HTERT RPE-1 (cell line): ENCODE results near the gene TBX1.
"Not testable (repeated sequence)": the region's sequence is repeated elsewhere in the genome, so short reads cannot be mapped to it uniquely, and the experiment has no call there.

ENCODE experiments used
- in situ Hi-C: fragments of 300-500 bp; cut with MboI; formaldehyde crosslinking; loops from 4 replicates; pipeline ENCODE4 v1.14.3; 2020; ENCODE audit warnings: low sequenced_read_pairs

The TBX1 gene

DNA sequence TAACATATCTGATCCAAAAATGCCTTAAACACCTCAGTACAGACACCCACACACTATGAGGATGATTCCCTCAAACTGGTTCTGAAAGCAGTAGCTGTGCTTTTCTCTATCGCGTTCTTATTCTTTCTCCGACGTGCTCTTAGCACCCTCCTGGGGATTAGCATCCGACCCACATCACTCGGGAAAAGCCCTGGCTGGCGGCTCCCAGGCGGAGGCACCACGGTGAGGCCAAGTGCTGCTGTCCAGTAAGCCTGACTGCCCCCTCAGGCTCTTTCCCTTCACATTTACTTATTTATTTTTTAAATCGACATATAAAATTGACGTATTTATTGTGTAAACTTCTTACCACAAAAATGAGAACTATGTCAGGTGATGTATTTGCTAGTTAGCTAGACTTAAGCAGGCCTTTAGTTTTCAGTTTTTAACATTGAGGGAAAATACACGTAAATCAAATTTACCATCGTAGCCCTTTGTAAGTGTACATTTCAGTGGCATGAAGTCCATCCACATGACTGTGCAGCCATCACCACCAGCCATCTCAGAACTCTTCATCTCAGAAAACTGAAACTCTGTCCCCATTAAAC lies 19.2 kb downstream of the TBX1 start:
- in situ Hi-C loops, result no loop called here

DNA sequence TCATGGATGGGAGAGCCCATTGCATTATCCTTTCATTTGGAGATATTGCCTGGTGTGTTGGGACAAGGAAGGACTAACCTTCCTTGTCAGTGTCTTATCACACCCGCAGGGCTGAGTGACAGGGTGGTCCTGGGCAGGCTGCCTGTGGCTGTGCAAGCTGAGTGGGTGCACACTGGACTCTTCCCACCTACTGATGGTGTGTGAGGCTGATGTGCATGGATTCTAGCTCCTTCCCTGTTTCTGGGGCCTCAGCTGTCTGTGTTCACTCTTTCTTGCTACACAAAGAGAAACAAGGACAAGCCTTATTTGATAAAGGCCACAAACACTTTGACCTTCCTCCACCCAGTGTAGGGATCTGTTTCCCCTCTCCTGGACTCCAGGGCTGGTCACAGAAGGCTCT lies 22.0 kb downstream of the TBX1 start:
- in situ Hi-C loops, result no loop called here

DNA sequence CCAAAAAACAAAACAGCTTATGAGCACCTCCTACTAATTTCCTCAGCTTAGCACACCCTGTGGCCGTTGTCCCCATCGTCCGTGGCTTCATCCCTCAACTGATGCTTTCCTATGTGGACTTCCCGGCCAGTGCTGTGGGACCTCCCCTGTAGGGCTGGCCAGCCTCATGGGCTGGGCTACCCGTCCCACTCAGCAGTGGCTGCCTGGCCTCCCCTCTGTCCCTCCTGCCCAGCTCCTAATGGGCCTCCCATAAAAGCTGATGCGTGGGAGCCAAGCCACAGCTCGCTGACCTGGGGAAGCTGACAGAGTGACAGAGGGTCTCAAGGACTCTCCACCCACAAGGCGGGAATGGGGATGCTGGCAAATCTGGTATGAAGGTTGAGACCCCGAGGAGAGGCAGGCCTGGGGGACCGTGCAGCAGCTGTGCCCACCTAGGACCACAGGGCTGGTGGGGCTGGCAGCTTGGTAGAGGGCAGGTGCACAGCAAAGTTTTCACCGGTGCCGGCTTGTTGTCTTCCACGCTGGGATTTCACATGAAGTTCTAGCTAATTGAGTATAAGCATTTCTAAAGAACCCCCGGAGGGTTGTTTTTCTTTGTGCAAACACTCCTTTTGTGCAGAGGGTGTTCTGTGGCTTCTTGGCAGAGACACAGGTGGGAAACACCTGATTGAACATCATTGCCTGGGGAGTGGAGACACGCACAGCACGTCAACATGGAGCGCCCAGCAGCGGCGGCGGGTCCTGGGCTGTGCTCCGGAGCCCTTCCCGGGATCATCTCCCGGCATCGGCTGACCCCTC lies 23.2 kb downstream of the TBX1 start:
- in situ Hi-C loops, result no loop called here

DNA sequence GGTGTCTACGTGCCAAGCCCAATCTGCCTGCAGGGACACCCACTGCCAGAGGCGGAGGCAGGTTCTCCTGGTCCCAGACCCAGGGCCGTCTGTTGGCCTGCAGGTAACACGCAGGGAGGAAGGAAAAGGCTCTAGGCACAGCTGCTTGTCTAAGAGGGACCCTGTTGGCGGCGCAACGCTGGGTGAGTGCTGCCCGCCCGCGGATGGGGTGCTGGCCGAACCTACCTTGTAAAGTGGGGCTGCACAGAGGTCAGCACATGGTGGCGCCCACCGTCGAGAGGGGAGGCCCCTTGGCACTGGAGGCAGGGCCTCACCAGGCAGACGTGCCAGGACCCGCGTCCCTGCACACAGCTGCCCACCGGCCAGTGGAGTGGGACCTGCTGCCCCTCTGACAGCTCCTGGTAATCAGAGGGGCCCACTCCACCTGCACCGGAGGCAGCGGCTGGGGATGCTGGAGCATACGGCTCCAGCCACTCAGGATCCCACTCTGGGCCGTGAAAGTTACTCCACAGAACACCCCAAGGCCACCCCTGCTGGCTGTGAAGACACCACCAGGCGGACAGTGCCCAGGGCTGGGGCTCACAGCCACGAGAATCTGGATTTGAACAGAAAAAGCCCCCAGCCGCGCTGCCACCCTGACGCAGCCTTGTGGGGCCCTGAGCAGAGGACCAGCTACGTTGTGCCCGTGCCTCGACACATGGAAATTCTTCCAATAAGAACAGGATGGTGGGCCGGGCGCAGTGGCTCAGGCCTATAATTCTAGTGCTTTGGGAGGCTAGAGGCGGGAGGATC lies 24.0 kb downstream of the TBX1 start:
- in situ Hi-C loops, result no loop called here

DNA sequence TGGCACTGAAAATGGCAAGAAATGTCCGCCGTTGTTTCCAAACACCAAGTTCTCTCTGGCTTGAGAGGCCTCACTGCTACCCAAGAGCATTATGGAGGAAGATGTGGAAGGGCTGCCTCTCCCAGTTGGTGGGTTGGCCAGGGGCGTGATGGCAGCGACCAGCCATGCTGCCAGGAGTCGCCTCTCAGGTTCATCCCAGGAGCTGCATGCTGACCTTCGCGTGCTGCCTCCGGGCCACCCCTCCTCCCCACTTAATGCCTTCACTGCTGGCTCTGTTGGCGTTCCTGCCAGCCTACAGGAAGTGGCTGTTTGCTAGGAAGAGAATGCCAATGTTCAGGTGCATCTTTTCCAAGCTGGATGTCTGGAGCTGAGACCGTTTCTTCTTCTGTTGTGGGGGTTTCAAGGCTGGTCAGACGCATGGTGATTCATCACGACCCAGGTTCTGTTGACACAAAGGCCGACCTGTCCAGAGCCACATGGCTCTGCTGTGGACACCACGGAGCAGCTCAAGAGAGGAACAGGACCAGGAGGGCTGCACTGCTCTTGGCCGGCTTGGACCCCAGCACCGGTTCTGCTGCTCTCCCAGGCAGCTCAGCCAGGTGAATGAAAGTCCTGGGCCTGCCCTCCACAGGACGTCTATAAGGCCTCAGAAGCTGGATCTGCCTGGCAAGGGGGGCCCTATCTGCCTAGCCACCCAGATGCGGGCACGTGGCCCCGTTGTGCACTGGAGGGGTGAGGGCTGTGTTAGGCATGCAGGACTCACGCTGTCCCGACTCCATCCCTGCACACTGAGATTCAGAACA lies 25.1 kb downstream of the TBX1 start:
- in situ Hi-C loops, result no loop called here

DNA sequence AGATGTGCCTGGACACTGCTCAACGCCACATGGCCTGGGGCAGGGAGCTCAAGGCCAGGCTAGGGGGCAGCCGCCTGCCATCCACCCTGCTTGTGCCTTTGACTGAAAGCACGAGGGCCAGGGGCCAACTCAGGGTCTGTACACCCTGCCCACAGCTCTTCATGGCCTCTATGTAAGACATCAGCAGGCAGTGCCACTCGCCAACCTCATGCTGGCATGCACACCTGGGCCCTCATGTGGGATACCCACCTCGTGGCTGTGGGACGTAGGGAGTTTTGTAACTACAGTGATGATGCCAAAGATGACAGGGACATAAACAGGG lies 25.6 kb downstream of the TBX1 start:
- in situ Hi-C loops, result no loop called here

DNA sequence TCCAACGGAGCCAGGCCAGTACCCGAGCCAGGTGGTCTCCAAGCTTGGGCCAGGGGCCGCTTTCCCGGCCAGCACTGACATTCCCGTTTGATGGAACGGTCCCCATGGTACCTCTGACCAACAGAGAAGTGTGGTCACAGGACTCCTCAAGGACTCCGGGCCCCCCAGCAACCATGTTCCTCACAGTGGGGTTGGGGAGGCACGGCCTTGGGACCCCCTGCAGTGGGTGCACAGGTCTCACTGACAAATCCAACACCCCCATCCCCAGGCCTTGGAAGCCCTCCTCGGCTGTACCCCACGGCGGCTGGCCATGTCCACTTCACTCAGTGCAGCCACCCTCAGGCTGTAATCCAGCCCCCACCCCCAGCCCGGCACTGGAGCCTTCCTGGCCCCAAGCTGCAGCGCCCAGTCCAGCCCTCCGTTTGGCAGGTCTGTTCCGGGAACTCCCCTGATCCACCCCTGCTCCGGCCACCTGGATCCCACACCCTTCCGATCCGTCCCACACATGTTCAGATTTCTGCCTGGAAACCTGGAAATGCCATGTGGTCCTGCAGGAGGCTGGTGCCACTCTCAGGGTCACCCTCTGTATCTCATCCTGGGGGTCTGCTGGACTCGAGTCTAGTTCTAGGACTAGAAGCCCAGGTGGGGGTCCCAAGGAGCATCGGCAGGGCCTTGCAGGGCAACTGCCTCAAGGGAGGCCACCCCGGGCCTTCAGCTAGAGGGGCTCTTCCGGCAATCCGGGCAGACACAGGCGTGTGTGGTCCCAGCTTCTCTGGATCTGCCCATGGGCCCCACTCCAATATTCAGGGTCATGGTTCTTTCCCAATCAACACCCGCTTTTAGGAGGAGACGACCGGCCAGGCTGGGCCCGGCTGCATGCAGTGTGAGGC lies 26.6 kb downstream of the TBX1 start:
- in situ Hi-C loops, result no loop called here

DNA sequence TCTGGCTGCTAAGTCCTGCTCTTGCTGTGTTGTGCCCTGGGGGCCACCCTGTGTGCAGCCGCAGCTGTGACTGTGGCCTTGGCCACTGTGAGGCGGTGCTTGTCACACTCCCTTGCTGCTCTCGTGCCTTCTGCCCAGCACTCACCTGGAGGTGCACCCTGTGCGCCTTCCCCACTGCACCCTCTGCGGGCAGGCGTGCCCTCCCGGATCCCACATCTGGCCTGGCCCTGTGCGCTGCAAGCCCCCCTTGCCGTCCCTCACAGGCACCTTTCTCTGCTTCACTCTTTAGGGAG lies 27.2 kb downstream of the TBX1 start:
- in situ Hi-C loops, result no loop called here

DNA sequence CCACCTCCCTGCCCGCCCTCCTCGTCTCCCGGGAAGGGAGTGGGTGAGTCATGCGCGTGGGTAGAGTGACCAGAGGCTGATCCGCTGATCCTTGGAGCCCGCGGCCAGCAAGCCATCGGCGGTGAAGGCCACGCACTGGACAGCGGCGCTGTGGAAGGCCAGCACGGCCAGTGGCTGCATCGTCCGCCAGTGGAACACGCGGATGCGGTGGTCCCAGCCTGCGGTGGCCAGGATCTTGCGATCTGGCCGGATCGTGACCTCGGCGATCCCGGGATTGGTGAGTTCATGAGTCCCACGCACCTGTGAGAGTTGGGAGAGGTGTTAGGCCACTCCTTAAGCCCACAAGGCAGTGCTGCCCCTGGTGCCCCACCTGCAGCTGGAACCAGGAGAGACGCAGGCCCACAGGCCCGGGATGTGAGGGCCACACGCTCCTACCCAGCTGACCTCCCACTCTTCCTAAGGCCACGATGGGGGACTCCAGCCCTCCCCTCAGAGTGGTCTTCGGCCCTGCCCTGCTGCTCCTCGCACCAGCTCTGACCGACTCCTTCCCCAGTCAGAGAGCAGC lies 28.2 kb downstream of the TBX1 start:
- in situ Hi-C loops, result no loop called here

DNA sequence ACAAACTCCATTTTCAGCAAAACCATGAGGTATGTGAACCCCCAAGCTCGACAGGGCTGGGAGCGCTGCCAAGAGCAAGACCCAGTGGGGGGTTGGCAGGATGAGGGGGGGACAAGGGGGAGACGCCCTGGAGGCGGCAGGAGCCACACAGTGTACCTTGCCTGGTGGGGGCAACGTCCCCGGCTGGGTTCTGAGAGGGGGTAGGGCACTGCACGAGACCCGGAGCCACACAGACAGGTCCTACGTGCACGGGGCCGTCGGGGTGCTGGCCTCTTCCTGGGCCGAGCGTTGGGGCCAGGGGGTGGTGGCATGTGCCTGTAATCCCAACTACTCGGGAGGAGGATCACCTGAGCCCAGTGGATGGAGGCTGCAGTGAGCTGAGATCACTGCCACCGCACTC lies 28.8 kb downstream of the TBX1 start:
- in situ Hi-C loops, result no loop called here

DNA sequence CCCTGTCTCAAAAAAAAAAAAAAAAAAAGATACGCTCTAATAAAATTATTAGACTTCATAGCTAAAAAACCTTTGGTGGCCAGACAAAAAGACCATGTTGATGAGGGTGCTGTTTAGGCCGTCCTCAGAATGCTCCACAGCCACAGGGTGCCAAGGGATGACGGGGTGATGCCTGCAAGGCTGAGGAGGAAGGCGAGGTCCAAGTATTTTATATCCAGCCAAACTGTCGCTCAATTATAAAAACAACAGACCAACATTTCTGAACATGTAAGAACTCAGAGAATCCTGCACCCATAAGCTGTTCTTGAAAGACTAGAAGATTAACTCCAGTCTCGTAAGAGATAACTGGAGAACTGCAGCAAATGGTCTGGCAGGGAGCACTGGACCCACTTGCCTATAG lies 29.2 kb downstream of the TBX1 start:
- in situ Hi-C loops, result no loop called here

DNA sequence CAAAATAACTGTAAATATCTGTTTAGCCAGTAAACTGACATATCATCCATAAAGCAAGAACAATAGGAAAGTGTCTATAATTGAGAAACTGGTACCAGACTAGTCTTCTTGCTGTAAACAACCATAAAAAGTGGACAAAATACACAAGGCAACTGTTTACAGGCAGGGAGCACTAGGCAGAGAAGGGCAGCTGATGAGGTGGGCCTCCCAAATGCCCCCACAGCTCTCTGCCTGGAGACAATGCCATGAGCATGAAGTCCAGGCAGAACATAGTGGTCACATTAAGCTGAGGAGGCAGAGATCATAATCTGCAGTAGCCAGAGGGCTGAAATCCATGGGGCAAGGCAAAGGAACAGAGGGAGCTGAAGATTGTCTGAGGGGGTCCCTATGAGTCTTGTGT lies 30.7 kb downstream of the TBX1 start:
- in situ Hi-C loops, result no loop called here

DNA sequence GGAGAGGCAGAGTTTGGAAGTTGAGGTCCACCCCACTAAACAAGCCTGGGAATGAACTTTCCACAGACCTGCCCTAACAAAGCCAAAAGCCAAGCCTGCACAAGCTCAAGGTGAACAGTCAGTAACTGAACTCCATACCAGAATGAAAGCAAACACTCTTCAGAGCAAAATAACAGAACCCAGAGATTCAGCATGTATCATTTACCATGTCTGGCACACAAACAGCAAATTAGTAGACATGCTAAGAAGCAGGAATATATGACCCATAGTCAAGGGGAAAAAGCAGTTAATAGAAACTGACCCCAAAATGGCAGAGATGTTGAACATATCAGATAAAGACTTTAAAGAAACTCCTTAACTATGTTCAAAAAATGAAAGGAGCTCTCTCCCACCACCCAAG lies 31.3 kb downstream of the TBX1 start:
- in situ Hi-C loops, result no loop called here

DNA sequence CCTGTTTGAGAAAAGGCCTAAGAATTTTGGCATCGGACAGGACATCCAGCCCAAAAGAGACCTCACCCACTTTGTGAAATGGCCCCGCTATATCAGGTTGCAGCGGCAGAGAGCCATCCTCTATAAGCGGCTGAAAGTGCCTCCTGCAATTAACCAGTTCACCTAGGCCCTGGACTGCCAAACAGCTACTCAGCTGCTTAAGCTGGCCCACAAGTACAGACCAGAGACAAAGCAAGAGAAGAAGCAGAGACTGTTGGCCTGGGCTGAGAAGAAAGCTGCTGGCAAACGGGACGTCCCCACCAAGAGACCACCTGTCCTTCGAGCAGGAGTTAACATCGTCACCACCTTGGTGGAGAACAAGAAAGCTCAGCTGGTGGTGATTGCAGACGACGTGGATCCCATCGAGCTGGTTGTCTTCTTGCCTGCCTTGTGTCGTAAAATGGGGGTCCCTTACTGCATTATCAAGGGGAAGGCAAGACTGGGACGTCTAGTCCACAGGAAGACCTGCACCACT lies 31.9 kb downstream of the TBX1 start:
- in situ Hi-C loops, result not testable (repeated sequence)

DNA sequence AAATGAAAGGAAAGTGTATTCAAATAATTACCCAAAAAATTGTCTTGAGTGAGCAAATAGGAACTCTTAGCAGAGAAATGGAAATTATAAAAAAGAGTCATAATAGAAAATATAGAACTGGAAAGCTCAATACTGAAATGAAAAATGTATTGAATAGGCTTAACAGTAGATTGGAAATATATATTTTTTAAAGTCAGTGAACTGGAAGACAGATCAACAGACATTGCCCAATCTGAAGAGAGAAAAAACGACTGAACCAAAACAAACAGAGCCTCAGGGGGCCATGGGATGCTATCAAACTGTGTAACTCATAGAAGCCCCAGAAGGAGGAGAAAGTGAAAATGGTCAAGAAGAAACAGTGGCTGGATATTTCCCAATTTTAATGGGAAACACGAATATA lies 32.6 kb downstream of the TBX1 start:
- in situ Hi-C loops, result no loop called here

DNA sequence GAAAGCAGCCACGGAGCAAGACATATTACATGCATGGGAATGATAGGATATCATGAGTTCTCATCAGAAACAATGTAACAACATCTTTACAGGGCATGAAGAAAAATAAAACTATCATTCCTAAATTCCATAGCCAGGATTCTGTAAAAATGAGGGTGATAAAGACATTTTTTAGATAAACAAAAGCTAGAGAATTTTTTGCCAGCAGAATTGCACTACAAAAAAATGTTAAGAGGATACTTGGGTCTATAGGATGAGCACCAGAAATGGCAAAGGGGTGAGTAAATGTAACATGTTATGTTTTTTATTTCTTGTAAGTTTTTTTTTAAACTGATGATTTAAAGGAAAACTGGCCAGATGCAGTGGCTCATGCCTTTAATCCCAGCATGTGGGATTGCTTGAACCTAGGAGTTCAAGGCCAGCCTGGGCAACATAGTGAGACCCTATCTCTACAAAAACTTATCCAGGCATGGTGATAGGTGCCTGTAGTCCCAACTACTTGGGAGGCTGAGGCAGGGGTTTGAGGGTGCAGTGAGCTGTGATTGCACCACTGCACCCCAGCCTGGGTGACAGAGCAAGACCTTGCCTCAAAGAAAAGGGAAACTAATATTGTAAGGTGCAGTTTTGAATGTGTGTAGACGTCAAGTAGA lies 33.2 kb downstream of the TBX1 start:
- in situ Hi-C loops, result no loop called here

DNA sequence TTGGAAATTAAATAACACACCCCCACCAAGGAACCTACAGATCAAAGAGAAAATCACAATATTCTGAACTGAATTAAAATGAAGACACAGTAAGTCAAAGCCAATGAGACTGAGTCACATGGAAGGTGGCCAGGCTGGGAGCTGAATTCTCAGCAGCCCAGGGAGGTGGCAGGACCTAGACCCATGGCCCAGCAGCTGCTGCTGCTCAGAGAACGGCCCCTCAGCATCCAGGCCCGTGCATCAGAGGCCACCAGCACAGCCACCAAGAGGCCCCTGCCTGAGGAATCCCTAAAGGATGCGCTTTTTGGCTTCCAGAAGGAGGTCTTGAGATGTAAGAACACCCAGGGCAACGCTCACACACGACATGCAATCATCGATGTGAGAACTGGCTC lies 35.0 kb downstream of the TBX1 start:
- in situ Hi-C loops, result no loop called here

DNA sequence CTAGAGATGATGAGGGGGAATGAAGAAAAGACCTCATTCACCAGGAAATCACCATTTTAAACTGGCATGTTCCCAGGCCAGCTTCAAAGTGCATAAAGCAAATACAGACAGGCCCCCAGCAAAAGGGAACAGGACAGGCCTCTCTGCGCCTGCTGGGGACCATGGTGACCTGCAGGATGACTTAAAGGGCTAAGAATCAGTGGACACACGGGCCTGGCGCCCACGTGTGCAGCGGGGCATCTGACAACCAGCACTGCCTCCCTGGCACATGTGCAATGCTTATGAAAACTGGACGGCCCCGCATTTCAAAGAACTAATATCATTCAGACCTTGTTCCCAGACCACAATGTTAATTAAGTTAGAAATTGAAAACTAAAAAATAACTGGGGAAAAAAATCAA lies 35.6 kb downstream of the TBX1 start:
- in situ Hi-C loops, result no loop called here
